Central memory CD8-positive, alpha-beta T cell (primary cell): ENCODE results near the gene GABRG3.

Source experiments
- ATAC-seq: fragments of 150-1000 bp; cut with Tn5 transposase; replicated peaks from 2 replicates; pipeline ENCODE4 v1.10.0; 2022; ENCODE audit warnings: mild to moderate bottlenecking, moderate FRiP score, moderate number of reproducible peaks; ENCODE audit not compliant: poor library complexity, severe bottlenecking; ENCODE audit errors: extremely low read depth
- DNase-seq, 2 donors: peaks; one replicate each; pipeline ENCODE4 v3.0.0; 2021; ENCODE audit warnings: low spot score in 2 of 2
- H3K27ac Mint-ChIP-seq: one replicate; pipeline ENCODE4 v1.8.0; 2022; ENCODE audit warnings: low read depth, mild to moderate bottlenecking, moderate library complexity, mixed read lengths
- H3K27me3 Mint-ChIP-seq: one replicate; pipeline ENCODE4 v1.8.0; 2022; ENCODE audit warnings: mixed read lengths
- H3K36me3 Mint-ChIP-seq: one replicate; pipeline ENCODE4 v1.8.0; 2022; ENCODE audit warnings: mild to moderate bottlenecking, moderate library complexity, mixed read lengths; ENCODE audit not compliant: insufficient read depth
- H3K4me1 Mint-ChIP-seq: one replicate; pipeline ENCODE4 v1.8.0; 2022; ENCODE audit warnings: mixed read lengths
- H3K4me3 Mint-ChIP-seq: one replicate; pipeline ENCODE4 v1.8.0; 2022; ENCODE audit warnings: mild to moderate bottlenecking, moderate library complexity, mixed read lengths
- H3K9me3 Mint-ChIP-seq: one replicate; pipeline ENCODE4 v1.8.0; 2022; ENCODE audit warnings: mixed read lengths

The GABRG3 gene

DNA sequence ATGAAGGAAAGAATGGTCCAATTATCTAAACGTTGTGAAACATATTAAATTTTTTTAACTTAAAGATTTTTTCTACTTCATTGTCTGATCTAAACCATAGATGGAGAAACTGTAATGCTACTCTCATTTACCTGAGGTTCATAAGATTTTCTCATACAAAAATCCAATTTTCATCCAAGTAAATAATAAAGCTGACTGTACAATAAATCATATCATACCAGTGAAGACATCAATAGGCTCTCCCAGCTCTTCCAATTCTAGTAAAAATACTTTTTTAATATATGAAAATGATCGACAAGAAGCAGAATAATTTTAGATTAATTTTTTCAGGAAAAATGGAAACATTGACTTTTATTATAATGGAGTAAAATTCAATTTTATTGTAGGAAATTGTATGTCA is 260.8 kb downstream of the GABRG3 start:
- Mint-ChIP-seq H3K9me3 (peaks cover 11% of the 10 kb centered on the region), H3K36me3 (peaks cover 4% of the 10 kb centered on the region), H3K27ac (no peak overlapping the region), H3K27me3 (no peaks in the 10 kb centered on the region), H3K4me3 (no peak overlapping the region), H3K4me1 (no peaks in the 10 kb centered on the region)
- ATAC-seq (no peak), DNase-seq (no peak)

GRCh38 chr15:27232876-27233275 is 261.9 kb downstream of the GABRG3 start:
- Mint-ChIP-seq H3K4me3 (no peak overlapping the region), H3K4me1 (no peaks in the 10 kb centered on the region), H3K27ac (no peak overlapping the region), H3K9me3 (peaks cover 19% of the 10 kb centered on the region), H3K36me3 (peaks cover 4% of the 10 kb centered on the region), H3K27me3 (no peaks in the 10 kb centered on the region)
- DNase-seq (no peak), ATAC-seq (no peak)

DNA sequence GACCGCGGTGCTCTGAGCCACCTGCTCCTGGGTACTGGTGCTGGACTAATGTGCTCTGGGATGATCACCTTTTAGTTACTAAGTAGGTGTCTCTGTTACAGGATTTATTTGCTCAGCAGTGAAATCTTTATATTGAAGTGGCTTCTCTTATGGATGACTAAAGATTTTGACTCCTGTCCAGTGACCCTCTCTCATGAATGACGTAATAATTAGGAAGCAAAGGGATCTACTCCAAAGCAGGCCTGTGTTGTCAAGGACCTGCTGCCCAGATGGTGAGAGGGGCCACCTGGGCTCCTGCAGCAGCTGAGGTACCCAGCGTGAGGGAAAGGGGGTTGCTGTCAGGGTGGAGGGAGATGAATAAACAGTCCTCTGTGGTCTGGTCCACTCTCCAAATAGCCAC is 263.6 kb downstream of the GABRG3 start:
- no peak for DNase-seq

GRCh38 chr15:27235161-27235560 is 264.2 kb downstream of the GABRG3 start:
- ATAC-seq: no peak
- DNase-seq: no peak
- Mint-ChIP-seq H3K36me3 (no peaks in the 10 kb centered on the region), H3K9me3 (peaks cover 21% of the 10 kb centered on the region), H3K4me1 (no peaks in the 10 kb centered on the region), H3K27me3 (no peaks in the 10 kb centered on the region), H3K4me3 (no peak overlapping the region), H3K27ac (no peak overlapping the region)

More for the DNA sequence above, 263.6 kb downstream of the GABRG3 start:
- H3K4me1 Mint-ChIP-seq: no peaks in the 10 kb centered on the region
- no peaks in the 10 kb centered on the region for H3K36me3 Mint-ChIP-seq
- no peak overlapping the region for H3K27ac Mint-ChIP-seq
- ATAC-seq: no peak
- H3K9me3 Mint-ChIP-seq: peaks cover 21% of the 10 kb centered on the region
- no peak overlapping the region for H3K4me3 Mint-ChIP-seq
- no peaks in the 10 kb centered on the region for H3K27me3 Mint-ChIP-seq

GRCh38 chr15:27235681-27236080 is 264.7 kb downstream of the GABRG3 start:
- Mint-ChIP-seq H3K27me3 (no peaks in the 10 kb centered on the region), H3K36me3 (no peaks in the 10 kb centered on the region), H3K9me3 (peaks cover 21% of the 10 kb centered on the region), H3K4me1 (no peaks in the 10 kb centered on the region), H3K27ac (no peak overlapping the region), H3K4me3 (no peak overlapping the region)
- DNase-seq (no peak), ATAC-seq (no peak)

- Mint-ChIP-seq H3K27me3 (no peaks in the 10 kb centered on the region), H3K9me3 (peaks cover 22% of the 10 kb centered on the region), H3K4me3 (no peak overlapping the region), H3K36me3 (no peaks in the 10 kb centered on the region), H3K27ac (no peak overlapping the region), H3K4me1 (no peaks in the 10 kb centered on the region)
- no peak for DNase-seq
- no peak for ATAC-seq
Measured at GRCh38 chr15:27237319-27237939, 266.4 kb downstream of the GABRG3 start.

- peaks cover 24% of the 10 kb centered on the region for H3K9me3 Mint-ChIP-seq
- H3K27ac Mint-ChIP-seq: no peak overlapping the region
- DNase-seq (no peak), ATAC-seq (no peak)
- H3K27me3 Mint-ChIP-seq: no peaks in the 10 kb centered on the region
- H3K36me3 Mint-ChIP-seq: no peaks in the 10 kb centered on the region
- H3K4me1 Mint-ChIP-seq: no peaks in the 10 kb centered on the region
- H3K4me3 Mint-ChIP-seq: no peak overlapping the region
Measured at GRCh38 chr15:27238209-27238608, 267.2 kb downstream of the GABRG3 start.

- Mint-ChIP-seq H3K27me3 (no peaks in the 10 kb centered on the region), H3K36me3 (no peaks in the 10 kb centered on the region), H3K27ac (no peak overlapping the region), H3K9me3 (peaks cover 29% of the 10 kb centered on the region), H3K4me1 (no peaks in the 10 kb centered on the region), H3K4me3 (no peak overlapping the region)
- DNase-seq: no peak
- no peak for ATAC-seq
Measured at GRCh38 chr15:27238707-27239423, 267.9 kb downstream of the GABRG3 start.

GRCh38 chr15:27241943-27242342 is 271.0 kb downstream of the GABRG3 start:
- Mint-ChIP-seq H3K4me1 (no peaks in the 10 kb centered on the region), H3K36me3 (no peaks in the 10 kb centered on the region), H3K27me3 (no peaks in the 10 kb centered on the region), H3K4me3 (no peak overlapping the region), H3K9me3 (peaks cover 30% of the 10 kb centered on the region), H3K27ac (no peak overlapping the region)
- ATAC-seq (no peak), DNase-seq (no peak)

DNA sequence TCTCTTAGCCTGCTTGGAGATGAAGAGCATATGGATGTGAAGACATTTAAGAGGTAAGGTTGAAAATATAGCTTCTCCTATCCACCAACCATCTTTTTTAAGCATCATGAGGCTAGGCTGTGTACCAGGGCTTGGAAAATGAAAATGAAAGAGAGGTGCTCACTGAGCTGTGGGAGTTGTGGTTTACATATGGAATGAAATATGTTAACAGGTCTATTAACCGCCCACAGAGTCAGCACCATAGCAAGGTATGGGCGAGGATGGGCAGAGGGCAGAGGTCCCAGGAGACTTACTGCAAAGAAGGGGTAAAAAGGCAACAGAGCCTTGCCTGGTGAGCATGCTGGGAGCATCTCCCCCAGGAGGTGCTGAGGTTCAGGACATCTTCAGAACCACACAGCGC is 273.1 kb downstream of the GABRG3 start:
- Mint-ChIP-seq H3K4me3 (no peak overlapping the region), H3K4me1 (no peaks in the 10 kb centered on the region), H3K27me3 (no peaks in the 10 kb centered on the region), H3K9me3 (peaks cover 28% of the 10 kb centered on the region), H3K27ac (no peak overlapping the region), H3K36me3 (no peaks in the 10 kb centered on the region)
- ATAC-seq (no peak), DNase-seq (no peak)

- Mint-ChIP-seq H3K4me1 (no peaks in the 10 kb centered on the region), H3K4me3 (no peak overlapping the region), H3K36me3 (no peaks in the 10 kb centered on the region), H3K9me3 (peaks cover 18% of the 10 kb centered on the region), H3K27ac (no peak overlapping the region), H3K27me3 (no peaks in the 10 kb centered on the region)
- ATAC-seq (no peak), DNase-seq (no peak)
Measured at GRCh38 chr15:27248251-27248650, 277.3 kb downstream of the GABRG3 start.

GRCh38 chr15:27249046-27249759 is 278.2 kb downstream of the GABRG3 start:
- H3K4me3 Mint-ChIP-seq: no peak overlapping the region

GRCh38 chr15:27249760-27250109 is 278.8 kb downstream of the GABRG3 start:
- no peaks in the 10 kb centered on the region for H3K27me3 Mint-ChIP-seq
- H3K4me1 Mint-ChIP-seq: no peaks in the 10 kb centered on the region
- H3K4me3 Mint-ChIP-seq: no peak overlapping the region
- DNase-seq (no peak), ATAC-seq (no peak)
- H3K9me3 Mint-ChIP-seq: peaks cover 11% of the 10 kb centered on the region
- no peaks in the 10 kb centered on the region for H3K36me3 Mint-ChIP-seq
- no peak overlapping the region for H3K27ac Mint-ChIP-seq

More at GRCh38 chr15:27249046-27249759, 278.2 kb downstream of the GABRG3 start:
- Mint-ChIP-seq H3K27me3 (no peaks in the 10 kb centered on the region), H3K4me1 (no peaks in the 10 kb centered on the region), H3K27ac (no peak overlapping the region), H3K36me3 (no peaks in the 10 kb centered on the region), H3K9me3 (peaks cover 11% of the 10 kb centered on the region)
- ATAC-seq (no peak), DNase-seq (no peak)
